GDM1 (cell line): Measurements from ENCODE around the gene SDHAF3.
"Not testable (repeated sequence)": the region's sequence is repeated elsewhere in the genome, so short reads cannot be mapped to it uniquely, and the experiment has no call there.

Experiments used
- DNase-seq: peaks from one replicate; lab custom pipeline; 2025; lab: John Stamatoyannopoulos, UW

Gene SDHAF3

GRCh38 chr7:97126483-97127171, 9.1 kb downstream of the SDHAF3 start:
- no peak for DNase-seq

- DNase-seq: no peak
Measured at GRCh38 chr7:97128736-97129135, 11.2 kb downstream of the SDHAF3 start.

- no peak for DNase-seq
Measured at GRCh38 chr7:97130417-97131139, 13.1 kb downstream of the SDHAF3 start.

GRCh38 chr7:97133159-97133558, 15.7 kb downstream of the SDHAF3 start:
- DNase-seq: no peak

- DNase-seq: no peak
Measured at GRCh38 chr7:97138830-97139229, 21.3 kb downstream of the SDHAF3 start.

- DNase-seq: no peak
Measured at GRCh38 chr7:97145068-97145467, 27.6 kb downstream of the SDHAF3 start.

GRCh38 chr7:97149843-97150242, 32.3 kb downstream of the SDHAF3 start:
- no peak for DNase-seq

GRCh38 chr7:97155897-97156418, 38.5 kb downstream of the SDHAF3 start:
- DNase-seq: no peak

- not testable (repeated sequence) for DNase-seq
Measured at GRCh38 chr7:97159984-97160383, 42.5 kb downstream of the SDHAF3 start.

GRCh38 chr7:97161609-97162008, 44.1 kb downstream of the SDHAF3 start:
- not testable (repeated sequence) for DNase-seq

GRCh38 chr7:97166308-97166707, 48.8 kb downstream of the SDHAF3 start:
- no peak for DNase-seq

GRCh38 chr7:97167176-97167575, 49.7 kb downstream of the SDHAF3 start:
- DNase-seq: no peak

GRCh38 chr7:97167749-97168148, 50.3 kb downstream of the SDHAF3 start:
- no peak for DNase-seq

GRCh38 chr7:97174303-97174702, 56.8 kb downstream of the SDHAF3 start:
- DNase-seq: no peak

GRCh38 chr7:97179454-97180104, 62.1 kb downstream of the SDHAF3 start:
- DNase-seq: peak; percentile 18

- DNase-seq: no peak
Measured at GRCh38 chr7:97187067-97187466, 69.6 kb downstream of the SDHAF3 start.

GRCh38 chr7:97196174-97196573, 78.7 kb downstream of the SDHAF3 start:
- not testable (repeated sequence) for DNase-seq

- no peak for DNase-seq
Measured at GRCh38 chr7:97198596-97198995, 81.1 kb downstream of the SDHAF3 start.

- DNase-seq: no peak
Measured at GRCh38 chr7:97200018-97200417, 82.5 kb downstream of the SDHAF3 start.

GRCh38 chr7:97203957-97204356, 86.5 kb downstream of the SDHAF3 start:
- no peak for DNase-seq

GRCh38 chr7:97204821-97205220, 87.3 kb downstream of the SDHAF3 start:
- DNase-seq: no peak

- no peak for DNase-seq
Measured at GRCh38 chr7:97215556-97215955, 98.1 kb downstream of the SDHAF3 start.

GRCh38 chr7:97218767-97219166, 101.3 kb downstream of the SDHAF3 start:
- no peak for DNase-seq
